Ascending aorta (tissue), 2 donors: ENCODE results near the gene ESPN. TPM values are rescaled to one million over a fixed set of nuclear protein-coding genes. Genes with fewer than 3 reads are reported as not detected.
A peak's percentile ranks its signal among the peaks of the same experiment; 100 is the strongest.
"Not testable (repeated sequence)": the region's sequence is repeated elsewhere in the genome, so short reads cannot be mapped to it uniquely, and the experiment has no call there.

Experiments used
- DNase-seq, 2 donors: peaks; one replicate each; pipeline ENCODE4 v3.0.0-alpha.2; 2019; ENCODE audit warnings: low spot score in 2 of 2
- H3K27ac ChIP-seq, 2 donors: fragments of 200-600 bp; sonication (generic); one replicate each; pipeline ENCODE4 v1.5.1; 2016 to 2017; ENCODE audit warnings: mild to moderate bottlenecking in 1 of 2
- H3K27me3 ChIP-seq: fragments of 200-600 bp; sonication (generic); one replicate; pipeline ENCODE4 v1.5.1; 2017
- H3K36me3 ChIP-seq, 2 donors: fragments of 200-600 bp; sonication (generic); one replicate each; pipeline ENCODE4 v1.5.1; 2016
- H3K4me1 ChIP-seq, 2 donors: fragments of 200-600 bp; sonication (generic); one replicate each; pipeline ENCODE4 v1.5.1; 2016 to 2017; ENCODE audit warnings: mild to moderate bottlenecking in 1 of 2
- H3K4me3 ChIP-seq, 2 donors: fragments of 200-600 bp; sonication (generic); one replicate each; pipeline ENCODE4 v1.5.1; 2016 to 2017; ENCODE audit warnings: mild to moderate bottlenecking in 1 of 2
- H3K9me3 ChIP-seq, 2 donors: fragments of 200-600 bp; sonication (generic); one replicate each; pipeline ENCODE4 v1.5.1; 2016
- CTCF ChIP-seq, 3 experiments: fragments of 200-600 bp in 2 of 3; fragments of 450-650 bp in 1 of 3; sonication (generic) in 2 of 3; IDR thresholded peaks; one replicate each; pipeline ENCODE4 v1.5.1; 2016 to 2019; ENCODE audit warnings: antibody characterized with exemption in 3 of 3, mild to moderate bottlenecking in 1 of 3, moderate library complexity in 1 of 3
- intact Hi-C: fragments of 100-400 bp; cut with DNase I; formaldehyde crosslinking; loops from one replicate; pipeline ENCODE4 v1.15.1; 2023
- total RNA-seq: library from RNA; depleted of rRNA; stranded (reverse); fragments of >200 nt; gene quantifications from one replicate; pipeline ENCODE4 v1.1.0, GENCODE V29; 2016

The ESPN gene
- total RNA-seq, 1 donor from 2014 or later = 2.2 TPM

GRCh38 chr1:6447016-6447817 lies 22.6 kb downstream of the ESPN start:
- peaks cover 25% of the 10 kb centered on the region for H3K27me3 ChIP-seq
- H3K4me3 ChIP-seq = no peak overlapping the region
- intact Hi-C loops = no loop called here
- no peaks in the 10 kb centered on the region for H3K9me3 ChIP-seq
- H3K27ac ChIP-seq = no peak overlapping the region
- no peaks in the 10 kb centered on the region for H3K36me3 ChIP-seq
- H3K4me1 ChIP-seq = peaks cover 0 to 3% of the 10 kb centered on the region in 2 donors
- DNase-seq = no peak
- no peak for TF ChIP-seq CTCF (IDR thresholded peaks at IDR 0.05)

DNA sequence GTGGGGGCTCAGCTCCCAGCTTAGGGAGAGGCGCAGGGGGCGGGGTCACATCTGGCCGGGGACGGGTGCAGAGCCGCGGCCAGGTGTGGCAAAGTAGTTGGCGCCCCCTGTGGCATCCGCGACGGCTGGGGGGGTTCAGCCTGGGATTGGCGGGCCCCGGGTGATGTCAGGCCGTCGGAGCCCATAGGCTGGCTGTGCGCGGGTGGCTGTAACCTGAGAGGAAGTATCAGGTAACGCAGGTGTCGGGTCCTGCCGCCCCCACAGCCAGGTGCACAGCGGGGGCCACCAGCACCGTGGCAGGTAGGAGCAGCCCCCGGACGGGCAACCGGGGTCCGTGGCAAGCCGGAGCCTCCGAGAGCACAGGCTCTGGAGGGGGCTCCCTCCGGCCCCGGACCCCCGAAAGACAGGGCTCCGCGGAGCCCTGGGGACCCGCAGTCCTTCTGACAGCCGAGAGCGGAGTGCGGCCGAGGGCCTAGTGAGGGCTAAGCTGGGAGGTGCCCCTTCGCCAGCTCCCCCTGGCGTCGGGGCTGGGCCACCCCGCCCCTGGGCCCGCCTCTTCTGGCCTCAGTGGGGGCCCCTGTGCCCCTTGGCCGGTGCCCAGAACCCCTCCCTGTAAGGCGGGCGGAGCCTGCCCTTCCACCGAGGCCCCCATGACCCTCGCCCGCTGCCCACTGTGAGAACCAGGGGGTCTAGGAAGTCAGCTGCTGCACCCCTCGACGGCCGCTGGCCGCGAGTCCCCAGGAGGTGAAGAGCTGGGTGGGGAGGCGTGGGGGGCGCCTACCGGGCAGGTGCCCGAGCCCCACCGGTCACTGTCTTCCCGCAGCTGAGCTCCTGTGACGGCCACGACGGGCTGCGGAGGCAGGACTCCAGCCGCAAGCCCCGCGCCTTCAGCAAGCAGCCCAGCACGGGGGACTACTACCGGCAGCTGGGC lies 23.5 kb downstream of the ESPN start:
- Histone ChIP-seq H3K4me1 (peaks cover 0 to 3% of the 10 kb centered on the region in 2 donors), H3K27me3 (peaks cover 25% of the 10 kb centered on the region), H3K4me3 (peak overlapping the region; percentile 2 to 58), H3K9me3 (no peaks in the 10 kb centered on the region), H3K36me3 (no peaks in the 10 kb centered on the region), H3K27ac (no peak overlapping the region)
- no peak for DNase-seq
- intact Hi-C loops = no loop called here
- TF ChIP-seq CTCF (IDR thresholded peaks at IDR 0.05) = no peak

- H3K4me3 ChIP-seq = peak overlapping the region; percentile 2 to 58
- H3K27ac ChIP-seq = no peak overlapping the region
- no peak for DNase-seq
- intact Hi-C loops = no loop called here
- H3K36me3 ChIP-seq = no peaks in the 10 kb centered on the region
- H3K27me3 ChIP-seq = peaks cover 25% of the 10 kb centered on the region
- peaks cover 0 to 3% of the 10 kb centered on the region in 2 donors for H3K4me1 ChIP-seq
- no peak for TF ChIP-seq CTCF (IDR thresholded peaks at IDR 0.05)
- H3K9me3 ChIP-seq = no peaks in the 10 kb centered on the region
Measured at GRCh38 chr1:6448749-6449631, 24.4 kb downstream of the ESPN start.

DNA sequence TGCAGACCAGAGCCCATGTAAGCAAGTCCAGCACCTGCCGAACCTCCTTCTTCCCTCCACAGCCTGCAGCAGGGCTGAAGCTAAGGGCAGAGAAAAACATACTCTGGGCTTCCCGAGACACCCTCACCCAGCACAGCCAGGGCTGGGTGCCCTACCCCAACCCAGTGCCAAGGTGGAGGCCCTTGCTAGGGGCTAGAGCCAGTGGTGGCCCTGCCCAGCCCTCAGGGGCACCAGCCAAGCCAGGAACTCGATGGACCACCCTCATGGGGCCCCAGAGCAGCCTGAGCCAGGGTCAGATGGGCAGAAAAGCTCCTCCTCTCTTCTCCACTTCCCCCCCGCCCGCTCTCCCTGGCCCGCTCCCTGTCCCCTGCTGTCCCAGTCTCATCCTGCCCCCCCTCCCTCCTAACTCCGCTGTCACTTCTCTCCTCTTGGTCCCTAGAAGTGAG lies 25.5 kb downstream of the ESPN start:
- intact Hi-C loops = no loop called here
- DNase-seq = no peak
- H3K27ac ChIP-seq = no peak overlapping the region
- no peaks in the 10 kb centered on the region for H3K9me3 ChIP-seq
- H3K4me1 ChIP-seq = peaks cover 0 to 3% of the 10 kb centered on the region in 2 donors
- no peaks in the 10 kb centered on the region for H3K36me3 ChIP-seq
- no peak for TF ChIP-seq CTCF (IDR thresholded peaks at IDR 0.05)
- H3K27me3 ChIP-seq = peaks cover 25% of the 10 kb centered on the region
- H3K4me3 ChIP-seq = no peak overlapping the region

GRCh38 chr1:6450486-6450885 lies 25.9 kb downstream of the ESPN start:
- H3K27me3 ChIP-seq = peaks cover 25% of the 10 kb centered on the region
- DNase-seq, H3K27ac ChIP-seq, H3K4me3 ChIP-seq, H3K9me3 ChIP-seq, H3K4me1 ChIP-seq, H3K36me3 ChIP-seq, intact Hi-C loops: not testable (repeated sequence)
